ENCODE measurements around the gene TBC1D28.
"Not testable (repeated sequence)": the region's sequence is repeated elsewhere in the genome, so short reads cannot be mapped to it uniquely, and the experiment has no call there.

TBC1D28 gene

DNA sequence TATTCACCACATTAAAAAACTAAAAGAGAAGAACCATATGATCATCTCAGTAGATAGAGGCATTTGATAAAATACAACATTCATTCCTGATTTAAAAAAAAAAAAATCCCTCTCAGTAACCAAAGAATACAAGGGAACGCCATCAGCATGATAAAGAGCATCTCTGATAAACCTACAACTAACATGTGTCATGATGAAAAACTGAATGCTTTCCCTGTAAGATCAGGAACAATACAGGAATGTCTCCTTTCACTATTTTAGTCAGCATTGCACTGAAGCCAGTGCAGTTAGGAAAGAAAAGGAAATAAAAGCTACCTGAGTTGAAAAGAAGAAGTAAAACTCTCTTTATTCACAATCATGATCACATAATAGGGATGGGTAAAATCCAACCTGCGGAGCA lies 51.1 kb downstream of the TBC1D28 start:
- not testable (repeated sequence) for DNase-seq

Measured in islet precursor cell (in vitro differentiated cells).